HL-60 (cell line): Measurements from ENCODE around the gene TMEM106C.

Experiments
- DNase-seq, 2 experiments: peaks; one replicate each; pipeline ENCODE4 v3.0.0-alpha.2; 2010 to 2020; ENCODE audit warnings: low read depth in 1 of 2, low spot score in 1 of 2
- H3K27ac ChIP-seq: fragments of 250-450 bp; sonication (Bioruptor Pico); replicated peaks from 2 replicates; pipeline ENCODE4 v1.5.1; 2020; ENCODE audit warnings: mild to moderate bottlenecking, moderate library complexity
- H3K27me3 ChIP-seq: fragments of 250-450 bp; sonication (Bioruptor Pico); 2 replicates; pipeline ENCODE4 v1.5.1; 2021; ENCODE audit warnings: mild to moderate bottlenecking, moderate library complexity; ENCODE audit not compliant: insufficient read depth, poor library complexity, severe bottlenecking
- H3K4me3 ChIP-seq: replicated peaks from 2 replicates; pipeline ENCODE4 v1.5.1; 2011; ENCODE audit warnings: mild to moderate bottlenecking, control low read depth, low read length; ENCODE audit not compliant: insufficient read depth
- GABPA ChIP-seq: IDR thresholded peaks from 2 replicates; pipeline ENCODE4 v1.6.1; 2012; ENCODE audit warnings: low read depth
- POLR2AphosphoS5 ChIP-seq: IDR thresholded peaks from 2 replicates; pipeline ENCODE4 v1.6.1; 2012; ENCODE audit warnings: low read depth
- SPI1 ChIP-seq: IDR thresholded peaks from 2 replicates; pipeline ENCODE4 v1.6.1; 2012; ENCODE audit warnings: low read depth, mild to moderate bottlenecking, borderline replicate concordance
- TF ChIP-seq, protein P1 (sequence below): IDR thresholded peaks from 2 replicates; pipeline ENCODE4 v1.6.1; 2012; ENCODE audit warnings: low read depth; ENCODE audit not compliant: insufficient replicate concordance
- TF ChIP-seq, protein P2 (sequence below): IDR thresholded peaks from one replicate; pipeline ENCODE4 v1.5.1; 2011; ENCODE audit warnings: low read length, control low read depth, inconsistent platforms; ENCODE audit not compliant: insufficient read depth

The TMEM106C gene

GRCh38 chr12:47945341-47945728 lies 18.1 kb upstream of the TMEM106C start:
- no peak for DNase-seq
- Histone ChIP-seq H3K27me3 (no peaks in the 10 kb centered on the region), H3K27ac (no peak overlapping the region), H3K4me3 (no peak overlapping the region)
- TF ChIP-seq, protein P1, sequence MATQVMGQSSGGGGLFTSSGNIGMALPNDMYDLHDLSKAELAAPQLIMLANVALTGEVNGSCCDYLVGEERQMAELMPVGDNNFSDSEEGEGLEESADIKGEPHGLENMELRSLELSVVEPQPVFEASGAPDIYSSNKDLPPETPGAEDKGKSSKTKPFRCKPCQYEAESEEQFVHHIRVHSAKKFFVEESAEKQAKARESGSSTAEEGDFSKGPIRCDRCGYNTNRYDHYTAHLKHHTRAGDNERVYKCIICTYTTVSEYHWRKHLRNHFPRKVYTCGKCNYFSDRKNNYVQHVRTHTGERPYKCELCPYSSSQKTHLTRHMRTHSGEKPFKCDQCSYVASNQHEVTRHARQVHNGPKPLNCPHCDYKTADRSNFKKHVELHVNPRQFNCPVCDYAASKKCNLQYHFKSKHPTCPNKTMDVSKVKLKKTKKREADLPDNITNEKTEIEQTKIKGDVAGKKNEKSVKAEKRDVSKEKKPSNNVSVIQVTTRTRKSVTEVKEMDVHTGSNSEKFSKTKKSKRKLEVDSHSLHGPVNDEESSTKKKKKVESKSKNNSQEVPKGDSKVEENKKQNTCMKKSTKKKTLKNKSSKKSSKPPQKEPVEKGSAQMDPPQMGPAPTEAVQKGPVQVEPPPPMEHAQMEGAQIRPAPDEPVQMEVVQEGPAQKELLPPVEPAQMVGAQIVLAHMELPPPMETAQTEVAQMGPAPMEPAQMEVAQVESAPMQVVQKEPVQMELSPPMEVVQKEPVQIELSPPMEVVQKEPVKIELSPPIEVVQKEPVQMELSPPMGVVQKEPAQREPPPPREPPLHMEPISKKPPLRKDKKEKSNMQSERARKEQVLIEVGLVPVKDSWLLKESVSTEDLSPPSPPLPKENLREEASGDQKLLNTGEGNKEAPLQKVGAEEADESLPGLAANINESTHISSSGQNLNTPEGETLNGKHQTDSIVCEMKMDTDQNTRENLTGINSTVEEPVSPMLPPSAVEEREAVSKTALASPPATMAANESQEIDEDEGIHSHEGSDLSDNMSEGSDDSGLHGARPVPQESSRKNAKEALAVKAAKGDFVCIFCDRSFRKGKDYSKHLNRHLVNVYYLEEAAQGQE: no peak
- no peak for TF ChIP-seq GABPA
- TF ChIP-seq, protein P2, sequence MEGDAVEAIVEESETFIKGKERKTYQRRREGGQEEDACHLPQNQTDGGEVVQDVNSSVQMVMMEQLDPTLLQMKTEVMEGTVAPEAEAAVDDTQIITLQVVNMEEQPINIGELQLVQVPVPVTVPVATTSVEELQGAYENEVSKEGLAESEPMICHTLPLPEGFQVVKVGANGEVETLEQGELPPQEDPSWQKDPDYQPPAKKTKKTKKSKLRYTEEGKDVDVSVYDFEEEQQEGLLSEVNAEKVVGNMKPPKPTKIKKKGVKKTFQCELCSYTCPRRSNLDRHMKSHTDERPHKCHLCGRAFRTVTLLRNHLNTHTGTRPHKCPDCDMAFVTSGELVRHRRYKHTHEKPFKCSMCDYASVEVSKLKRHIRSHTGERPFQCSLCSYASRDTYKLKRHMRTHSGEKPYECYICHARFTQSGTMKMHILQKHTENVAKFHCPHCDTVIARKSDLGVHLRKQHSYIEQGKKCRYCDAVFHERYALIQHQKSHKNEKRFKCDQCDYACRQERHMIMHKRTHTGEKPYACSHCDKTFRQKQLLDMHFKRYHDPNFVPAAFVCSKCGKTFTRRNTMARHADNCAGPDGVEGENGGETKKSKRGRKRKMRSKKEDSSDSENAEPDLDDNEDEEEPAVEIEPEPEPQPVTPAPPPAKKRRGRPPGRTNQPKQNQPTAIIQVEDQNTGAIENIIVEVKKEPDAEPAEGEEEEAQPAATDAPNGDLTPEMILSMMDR: no peak
- TF ChIP-seq POLR2AphosphoS5: no peak
- no peak for TF ChIP-seq SPI1

DNA sequence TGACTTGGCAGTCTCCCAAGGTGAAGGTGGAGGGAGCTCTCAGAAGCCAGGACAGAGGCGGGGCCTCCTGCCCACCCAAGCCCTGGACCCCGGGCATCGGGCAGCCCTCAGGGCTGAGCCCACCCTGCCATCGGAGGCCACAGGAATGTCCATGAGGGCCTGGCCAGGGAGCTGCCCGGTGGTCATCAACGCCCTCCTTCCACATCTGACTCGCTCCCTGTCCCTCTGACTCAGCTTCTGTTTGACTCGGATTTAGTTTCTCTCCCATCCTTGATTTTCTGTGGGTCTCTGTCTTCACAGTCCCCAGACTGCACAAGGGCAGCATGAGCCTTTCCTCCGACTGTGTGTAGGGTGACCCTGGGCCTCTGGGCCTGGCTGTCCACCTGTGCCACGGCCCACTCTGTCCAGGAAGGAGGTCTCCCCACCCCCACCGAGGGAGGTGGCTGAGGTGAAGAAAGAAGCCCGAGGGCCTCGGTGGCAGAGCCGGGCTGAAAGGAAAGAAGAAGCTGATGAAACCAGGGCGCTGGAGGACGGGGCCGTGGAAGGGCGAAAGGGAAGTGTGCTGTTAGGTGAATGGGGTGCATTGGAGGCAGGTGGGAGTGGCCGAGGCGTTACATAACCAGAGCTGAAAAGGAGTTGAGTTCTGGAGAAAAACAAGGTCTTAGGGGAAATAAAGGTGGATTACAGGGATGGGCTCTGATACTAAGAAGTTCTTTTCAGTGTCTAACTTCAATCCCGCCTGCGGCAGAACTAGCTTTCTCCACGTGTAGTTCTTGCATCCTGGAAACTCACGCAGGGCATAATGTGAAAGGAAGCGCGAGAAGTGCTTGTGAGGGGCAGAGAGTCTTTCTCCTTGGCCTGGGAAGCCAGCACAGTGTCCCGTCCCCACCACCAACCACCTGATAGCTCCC lies 16.7 kb upstream of the TMEM106C start:
- H3K27ac ChIP-seq: peak overlapping the region; percentile 83
- TF ChIP-seq, protein P2: no peak
- no peak for TF ChIP-seq GABPA
- peak; percentile 86 for TF ChIP-seq SPI1
- TF ChIP-seq POLR2AphosphoS5: 0 out of 2 replicates have a peak, but pooled peaks have one; percentile 26
- TF ChIP-seq, protein P1: no peak
- peak; percentile 77 to 94 for DNase-seq
- H3K4me3 ChIP-seq: no peak overlapping the region
- H3K27me3 ChIP-seq: no peaks in the 10 kb centered on the region

GRCh38 chr12:47947341-47947740 lies 16.1 kb upstream of the TMEM106C start:
- DNase-seq: no peak
- no peaks in the 10 kb centered on the region for H3K27me3 ChIP-seq
- TF ChIP-seq, protein P2: no peak
- TF ChIP-seq POLR2AphosphoS5: no peak
- TF ChIP-seq, protein P1: no peak
- TF ChIP-seq GABPA: no peak
- no peak for TF ChIP-seq SPI1
- no peak overlapping the region for H3K4me3 ChIP-seq
- H3K27ac ChIP-seq: peak overlapping the region; percentile 83
